NCI-H2227 (cell line): ENCODE data around the gene CDK17.
"Not testable (repeated sequence)": the region's sequence is repeated elsewhere in the genome, so short reads cannot be mapped to it uniquely, and the experiment has no call there.

Experiments
- DNase-seq: peaks from one replicate; lab custom pipeline; 2025; ENCODE audit not compliant: unreplicated experiment; lab: John Stamatoyannopoulos, UW

CDK17 gene

DNA sequence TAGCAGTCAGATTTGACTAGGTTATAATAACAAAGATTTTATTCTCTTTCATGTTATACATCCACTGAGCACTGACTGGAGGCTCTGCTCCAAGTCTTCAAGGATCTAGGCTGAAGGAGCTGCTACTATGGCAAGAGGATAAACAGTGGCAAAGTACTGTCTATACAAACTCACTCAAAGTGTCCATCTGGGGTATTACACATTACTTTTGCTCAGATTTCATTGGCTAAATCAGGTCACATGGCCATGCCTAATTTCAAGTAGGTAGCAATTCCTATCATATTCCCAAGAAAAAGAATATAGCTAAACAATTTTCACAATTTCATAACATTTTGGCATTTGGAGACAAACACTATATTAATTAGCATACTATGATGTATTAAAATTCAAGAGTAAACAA, 40.9 kb downstream of the CDK17 start:
- no peak for DNase-seq

DNA sequence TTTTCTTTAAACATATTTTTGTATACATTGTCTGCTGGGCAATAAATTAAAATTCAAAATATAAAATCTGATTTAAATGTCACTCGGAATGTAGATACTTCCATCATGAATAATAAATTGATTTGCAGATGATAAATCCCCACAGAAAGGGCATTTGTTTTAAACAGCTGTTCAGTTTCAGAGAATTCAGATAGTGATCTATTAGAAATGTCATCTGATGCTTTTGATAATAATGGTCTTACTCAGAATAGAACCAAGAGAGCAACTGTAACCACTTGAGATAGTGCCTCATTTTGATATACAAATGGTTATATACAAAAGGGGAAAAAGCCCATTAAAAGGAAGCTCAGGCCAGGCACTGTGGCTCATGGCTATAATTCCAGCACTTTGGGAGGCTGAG, 43.4 kb downstream of the CDK17 start:
- no peak for DNase-seq

DNA sequence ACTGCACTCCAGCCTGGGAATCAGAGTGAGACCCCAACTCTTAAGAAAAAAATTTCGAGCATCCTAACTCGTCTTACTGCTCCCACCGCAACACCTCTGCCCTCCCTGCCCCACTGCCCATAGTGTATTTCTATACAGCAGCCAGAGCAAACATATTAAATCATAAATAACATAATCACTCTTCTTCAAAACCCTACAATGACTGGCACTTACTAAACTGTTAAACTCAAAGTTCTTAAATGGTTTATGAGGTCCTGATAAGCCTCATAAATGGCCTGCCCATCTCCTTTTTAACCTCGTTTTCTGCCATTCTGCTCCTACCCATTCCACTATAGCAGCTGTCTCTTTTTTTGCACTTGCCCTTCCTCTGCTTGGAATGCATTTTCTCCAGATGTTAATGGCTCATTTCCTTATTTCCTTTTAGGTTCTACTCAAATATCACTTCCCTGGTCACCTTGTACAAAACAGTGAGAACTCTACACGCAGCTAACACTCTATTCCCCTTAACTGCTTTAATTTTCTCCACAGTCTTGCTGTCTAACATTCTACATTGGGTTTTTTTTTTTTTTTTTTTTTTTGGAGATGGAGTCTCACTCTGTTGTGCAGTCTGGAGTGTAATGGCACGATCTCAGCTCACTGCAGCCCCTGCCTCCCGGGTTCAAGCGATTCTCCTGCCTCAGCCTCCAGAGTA, 45.2 kb downstream of the CDK17 start:
- DNase-seq: no peak

DNA sequence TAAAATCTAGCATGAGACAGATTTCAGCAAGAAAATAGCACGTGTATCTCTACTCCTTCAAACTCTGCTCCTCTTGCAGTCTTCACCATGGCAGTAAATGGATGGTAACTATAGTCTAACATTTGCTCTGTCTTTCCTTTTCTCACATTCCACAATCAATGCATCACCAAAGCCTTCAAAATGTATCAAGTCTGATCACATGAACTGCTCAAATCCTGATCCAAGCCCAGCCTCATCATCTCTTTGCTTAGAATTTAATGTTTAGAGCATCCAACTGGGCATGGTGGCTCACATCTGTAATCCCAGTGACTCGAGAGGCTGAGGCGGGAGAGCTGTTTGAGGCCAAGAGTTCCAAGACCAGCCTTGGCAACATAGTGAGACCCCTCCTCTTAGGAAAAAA, 45.9 kb downstream of the CDK17 start:
- DNase-seq: no peak

DNA sequence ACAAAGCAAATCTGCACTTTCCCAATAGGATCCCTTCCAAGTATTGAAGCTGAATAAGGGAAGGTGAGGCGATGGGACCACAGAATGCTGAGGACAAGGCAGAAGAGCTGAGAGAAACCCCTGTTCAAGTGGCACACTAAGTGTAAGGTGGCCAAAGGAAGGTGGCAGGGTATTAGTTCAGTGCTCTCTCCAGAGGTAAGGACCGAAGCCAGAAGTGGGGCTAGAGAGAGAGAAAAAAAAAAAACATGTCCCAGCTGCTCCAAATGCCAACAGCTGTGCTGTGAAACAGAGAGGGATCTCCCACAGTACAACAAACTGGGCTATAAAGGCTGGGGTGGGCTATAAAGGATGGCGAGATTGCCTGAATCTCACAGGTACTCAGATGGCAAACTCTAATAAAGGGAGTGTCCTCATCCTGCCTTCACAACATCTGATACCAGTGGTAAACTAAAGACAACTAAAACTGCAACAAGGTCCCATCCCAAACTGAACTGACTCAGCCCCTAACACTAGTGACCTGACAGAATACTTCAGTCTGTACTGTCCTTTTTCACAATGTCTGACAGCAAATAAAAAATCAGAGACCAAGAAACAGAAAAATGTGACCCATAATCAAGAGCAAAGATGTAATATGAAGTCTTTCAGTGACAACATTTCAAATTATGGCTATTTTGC, 47.9 kb downstream of the CDK17 start:
- no peak for DNase-seq

DNA sequence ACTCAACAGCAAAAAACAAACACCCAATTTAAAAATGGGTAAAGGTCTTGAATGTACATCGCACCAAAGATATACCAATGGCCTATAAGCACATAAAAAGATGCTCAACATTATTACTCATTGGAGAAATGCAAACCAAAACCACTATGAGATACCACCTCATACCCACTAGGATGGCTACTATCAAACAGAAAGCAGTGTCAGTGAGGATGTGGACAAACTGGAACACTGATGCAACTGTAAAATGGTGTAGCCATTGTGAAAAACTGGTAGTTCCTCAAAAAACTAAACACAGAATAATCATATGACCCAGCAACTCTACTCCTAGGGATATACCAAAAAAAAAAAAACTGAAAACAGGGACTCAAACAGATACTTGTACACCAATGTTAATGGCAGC, 49.3 kb downstream of the CDK17 start:
- DNase-seq: no peak

DNA sequence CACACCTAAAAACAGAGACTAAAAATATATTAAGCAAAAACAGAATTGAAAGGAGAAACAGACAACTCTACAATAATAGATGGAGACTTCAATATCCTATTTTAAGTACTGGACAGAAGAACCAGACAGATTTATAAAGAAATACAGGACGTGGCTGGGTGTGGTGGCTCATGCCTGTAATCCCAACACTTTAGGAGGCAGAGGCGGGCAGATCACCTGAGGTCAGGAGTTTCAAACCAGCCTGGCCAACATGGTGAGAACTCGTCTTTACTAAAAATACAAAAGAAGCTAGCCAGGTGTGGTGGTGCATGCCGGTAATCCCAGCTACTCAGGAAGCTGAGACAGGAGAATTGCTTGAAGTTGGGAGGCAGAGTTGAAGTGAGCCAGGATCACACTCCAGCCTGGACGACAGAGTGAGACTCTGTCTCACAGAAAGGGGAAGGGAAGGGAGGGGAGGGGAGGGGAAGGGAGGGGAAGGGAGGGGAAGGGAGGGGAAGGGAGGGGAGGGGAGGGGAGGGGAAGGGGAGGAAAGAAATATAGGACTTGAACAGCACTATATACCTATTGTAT, 53.0 kb downstream of the CDK17 start:
- DNase-seq: no peak

DNA sequence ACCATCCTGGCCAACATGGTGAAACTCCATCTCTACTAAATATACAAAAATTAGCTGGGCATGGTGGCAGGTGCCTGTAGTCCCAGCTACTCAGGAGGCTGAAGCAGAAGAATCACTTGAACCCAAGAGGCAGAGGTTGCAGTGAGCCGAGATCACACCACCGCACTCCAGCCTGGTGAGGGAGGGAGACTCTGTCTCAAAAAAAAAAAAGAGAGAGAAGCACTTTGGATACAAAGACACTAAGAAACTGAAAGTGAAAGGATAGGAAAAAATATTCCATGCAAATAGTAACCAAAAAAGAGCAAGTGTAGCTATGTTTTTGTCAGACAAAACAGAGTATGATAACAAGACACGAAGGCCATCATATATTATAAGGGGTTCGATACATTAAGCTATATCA, 53.5 kb downstream of the CDK17 start:
- DNase-seq: not testable (repeated sequence)

DNA sequence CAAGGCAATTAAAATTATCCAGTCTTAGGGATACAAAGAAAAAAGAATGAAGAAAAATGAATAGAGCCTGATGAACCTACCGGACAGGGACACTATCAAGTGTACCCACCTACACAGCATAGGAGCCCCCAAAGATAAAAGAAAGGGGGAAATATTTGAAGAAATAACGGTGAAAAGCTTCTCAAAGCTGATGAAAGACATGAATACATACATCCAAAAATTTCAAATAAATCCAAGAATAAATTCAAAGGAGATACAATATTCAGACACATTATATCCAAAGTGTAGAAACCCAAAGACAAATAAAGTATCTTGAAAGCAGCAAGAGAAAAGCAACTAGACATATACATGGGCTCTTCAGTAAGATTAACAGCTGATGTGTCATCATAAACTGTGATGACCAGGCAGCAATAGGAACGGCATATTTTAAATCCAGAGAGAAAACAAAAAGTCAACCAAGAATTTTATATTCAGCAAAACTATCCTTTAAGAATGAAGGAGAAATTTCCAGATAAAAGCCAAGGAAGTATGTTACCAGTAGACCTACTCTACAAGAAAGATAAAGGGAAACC, 56.0 kb downstream of the CDK17 start:
- no peak for DNase-seq

DNA sequence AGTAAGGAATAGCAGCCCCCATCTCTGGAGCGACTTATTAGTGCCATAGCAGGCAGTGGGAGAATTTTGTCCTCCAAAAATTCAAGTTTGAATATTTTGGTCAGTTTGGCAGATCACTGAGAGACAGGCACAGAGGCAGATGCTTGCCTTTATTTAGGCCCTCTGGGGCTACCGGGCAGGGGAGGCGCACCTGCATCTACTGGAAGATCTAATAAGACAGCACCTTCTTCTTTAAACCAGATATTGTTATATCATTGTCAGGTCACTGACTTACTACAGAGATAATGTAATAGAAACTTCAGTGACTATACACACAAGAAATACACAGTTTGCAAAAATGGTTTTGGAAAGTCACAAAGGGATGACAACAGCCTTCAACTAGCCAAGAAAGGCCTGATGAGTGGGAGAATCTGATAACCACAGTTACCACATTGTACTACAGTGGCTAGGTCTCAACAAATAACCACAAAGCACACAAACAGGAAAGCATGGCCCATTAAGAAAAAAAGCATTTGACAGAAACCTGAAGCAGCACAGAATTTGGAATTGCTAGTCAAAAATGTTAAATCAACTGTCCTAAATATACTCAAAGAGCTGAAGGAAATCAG, 56.8 kb downstream of the CDK17 start:
- no peak for DNase-seq

DNA sequence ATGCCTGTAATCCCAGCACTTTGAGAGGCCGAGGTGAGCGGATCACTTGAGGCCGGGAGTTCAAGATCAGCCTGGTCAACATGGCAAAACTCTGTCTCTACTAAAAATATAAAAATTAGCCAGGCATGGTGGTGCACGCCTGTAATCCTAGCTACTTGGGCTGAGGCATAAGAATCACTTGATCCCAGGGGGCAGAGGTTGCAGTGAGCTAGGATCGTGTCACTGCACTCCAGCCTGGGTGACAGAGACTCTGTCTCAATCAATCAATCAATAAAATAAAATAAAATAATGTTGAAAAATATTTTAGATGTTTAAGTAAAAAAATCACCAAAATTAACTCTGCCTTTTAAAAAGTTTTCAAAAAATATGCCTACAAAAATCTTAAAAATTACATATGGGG, 60.6 kb downstream of the CDK17 start:
- DNase-seq: not testable (repeated sequence)

DNA sequence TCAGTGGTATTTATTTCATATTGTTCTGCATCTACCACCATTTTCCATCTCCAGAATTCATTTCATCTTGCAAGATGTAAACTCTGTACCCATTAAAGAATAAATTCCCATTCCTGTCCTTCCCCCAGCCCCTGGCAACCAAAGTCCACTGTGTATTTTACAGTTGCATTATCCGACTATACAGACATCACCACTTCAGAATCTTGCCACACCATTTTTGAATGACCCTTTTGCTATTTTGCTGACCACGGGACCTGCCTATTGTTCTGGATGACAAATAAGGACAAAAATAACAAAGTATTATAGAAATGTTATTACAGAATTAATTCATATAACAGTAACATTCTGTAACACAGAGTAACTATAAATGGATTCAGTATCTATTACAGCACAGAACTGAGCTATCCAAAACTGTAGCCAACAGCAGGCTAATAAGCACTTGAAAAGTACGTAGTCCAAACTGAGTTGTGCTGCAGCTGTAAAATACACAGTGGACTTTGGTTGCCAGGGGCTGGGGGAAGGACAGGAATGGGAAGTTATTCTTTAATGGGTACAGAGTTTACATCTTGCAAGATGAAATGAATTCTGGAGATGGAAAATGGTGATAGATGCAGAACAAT, 61.3 kb downstream of the CDK17 start:
- DNase-seq: no peak

DNA sequence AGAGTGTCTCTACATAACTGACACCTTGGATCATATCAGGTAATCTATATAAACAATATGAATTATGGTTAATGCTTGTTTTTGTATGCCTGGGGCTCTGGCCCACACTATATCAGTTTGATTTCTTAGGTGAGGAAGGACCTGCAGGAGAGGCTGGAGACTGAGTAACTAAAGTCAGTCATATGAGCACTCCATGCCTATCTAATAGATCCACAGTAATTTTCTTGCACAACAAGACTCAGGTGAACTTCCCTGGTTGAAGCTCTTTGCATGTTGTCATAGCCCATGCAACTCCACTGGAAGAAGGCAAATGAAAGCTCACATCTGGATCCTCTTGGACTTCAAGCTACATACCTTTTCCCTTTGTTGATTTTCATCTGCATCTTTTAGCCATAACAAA, 62.3 kb downstream of the CDK17 start:
- DNase-seq: no peak

DNA sequence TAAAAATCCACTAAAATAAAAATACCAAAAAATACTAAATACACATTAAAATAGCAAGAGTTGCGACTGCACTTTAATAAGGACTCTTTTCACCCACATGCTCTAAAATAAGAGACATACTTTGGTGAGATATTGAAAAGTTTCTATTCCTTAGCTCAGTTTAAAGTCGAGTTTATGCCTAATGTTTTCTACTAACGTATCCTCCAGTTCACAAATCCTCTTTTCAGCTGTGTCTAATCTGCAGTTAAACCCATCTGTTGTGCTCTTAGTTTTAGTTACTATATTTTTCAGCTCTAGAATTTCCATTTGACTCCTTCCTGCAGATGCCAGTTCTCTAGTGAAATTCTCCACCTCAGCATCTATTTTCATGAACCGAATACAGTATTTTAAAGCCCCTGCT, 63.8 kb downstream of the CDK17 start:
- DNase-seq: no peak

DNA sequence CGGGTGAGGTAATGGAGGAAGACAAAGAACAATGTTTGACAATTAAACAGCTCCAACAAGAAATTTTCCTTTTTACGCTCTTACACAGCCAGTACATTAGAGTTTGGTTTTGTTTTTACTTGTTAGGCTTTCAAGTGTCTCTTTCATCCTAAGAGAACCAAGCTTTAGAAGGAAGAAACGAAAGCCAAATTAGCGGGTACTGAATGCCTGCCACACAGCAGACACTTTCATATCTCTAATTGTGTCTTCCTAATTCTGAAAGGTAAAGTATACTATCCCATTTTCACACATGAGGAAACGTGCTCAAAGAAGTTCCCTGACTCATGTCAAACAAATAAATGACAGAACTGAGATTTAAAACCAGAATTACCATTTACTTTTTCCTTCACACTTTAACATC, 65.0 kb downstream of the CDK17 start:
- DNase-seq: no peak

DNA sequence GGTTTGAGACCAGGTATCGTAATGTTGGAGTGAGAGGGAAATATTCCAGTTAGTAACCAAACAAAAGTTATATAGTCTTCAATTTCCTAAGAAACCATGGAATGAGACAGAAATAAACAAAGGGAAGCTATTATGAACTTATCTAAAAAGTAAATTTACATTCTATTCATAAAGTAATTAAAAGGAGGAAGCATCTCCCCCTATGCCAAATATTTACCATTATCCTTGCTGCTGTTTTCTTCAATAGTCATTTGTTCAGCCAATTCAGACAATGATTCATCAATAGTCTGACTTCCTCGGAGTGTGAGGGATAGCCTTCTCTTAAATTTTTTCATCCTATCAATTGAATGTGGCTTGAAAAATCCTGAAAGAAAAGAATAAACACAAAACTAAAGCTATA, 65.7 kb downstream of the CDK17 start:
- no peak for DNase-seq

DNA sequence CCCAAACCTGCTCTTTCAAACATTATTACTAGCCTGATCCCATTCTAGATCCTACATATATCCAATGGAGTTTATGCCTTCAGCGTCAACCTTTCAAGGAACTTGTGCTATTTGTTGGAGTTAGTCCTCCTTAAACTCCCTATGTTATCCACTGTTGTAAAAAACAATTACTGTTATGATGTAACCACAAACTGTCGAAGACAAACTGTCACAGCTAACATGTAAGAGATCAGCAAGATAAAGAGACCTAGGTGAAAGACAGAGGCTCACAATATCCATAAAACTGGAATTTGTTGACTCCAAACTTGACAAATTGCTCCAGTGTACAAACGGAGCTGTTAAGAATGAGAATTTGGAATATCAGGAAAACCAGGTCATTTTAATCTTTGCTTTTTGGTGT, 70.7 kb downstream of the CDK17 start:
- no peak for DNase-seq

DNA sequence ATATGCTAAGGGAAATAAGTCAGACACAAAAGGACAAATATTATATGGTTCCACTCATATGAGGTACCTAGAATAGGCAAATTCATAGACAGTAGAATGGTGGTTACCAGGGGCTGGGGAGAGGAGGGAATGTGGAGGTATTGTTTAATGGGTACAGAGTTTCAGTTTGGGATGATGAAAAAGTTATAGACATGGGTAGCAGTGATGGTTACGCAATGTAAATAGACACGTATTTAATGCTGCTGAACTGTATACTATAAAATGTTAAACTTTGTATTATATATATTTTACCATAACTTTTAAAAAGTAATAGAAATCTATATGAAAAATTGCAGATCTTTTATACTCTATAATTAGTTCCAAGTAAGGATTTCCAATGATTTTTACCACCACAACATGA, 71.2 kb downstream of the CDK17 start:
- DNase-seq: no peak

DNA sequence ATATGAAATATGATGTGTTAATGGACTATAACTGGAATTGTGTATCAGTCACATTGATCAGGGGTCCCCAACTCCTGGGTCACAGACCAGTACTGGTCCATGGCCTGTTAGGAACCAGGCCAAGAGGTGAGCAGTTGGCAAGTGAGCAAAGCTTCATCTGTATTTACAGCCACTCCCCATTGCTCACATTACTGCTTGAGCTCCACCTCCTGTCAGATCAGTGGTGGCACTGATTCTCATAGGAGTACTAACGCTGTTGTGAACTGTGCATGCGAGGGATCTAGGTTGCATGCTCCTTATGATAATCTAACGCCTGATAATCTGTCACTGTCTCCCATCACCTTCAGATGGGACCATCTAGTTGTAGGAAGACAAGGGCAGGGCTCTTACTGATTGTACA, 72.3 kb downstream of the CDK17 start:
- no peak for DNase-seq

DNA sequence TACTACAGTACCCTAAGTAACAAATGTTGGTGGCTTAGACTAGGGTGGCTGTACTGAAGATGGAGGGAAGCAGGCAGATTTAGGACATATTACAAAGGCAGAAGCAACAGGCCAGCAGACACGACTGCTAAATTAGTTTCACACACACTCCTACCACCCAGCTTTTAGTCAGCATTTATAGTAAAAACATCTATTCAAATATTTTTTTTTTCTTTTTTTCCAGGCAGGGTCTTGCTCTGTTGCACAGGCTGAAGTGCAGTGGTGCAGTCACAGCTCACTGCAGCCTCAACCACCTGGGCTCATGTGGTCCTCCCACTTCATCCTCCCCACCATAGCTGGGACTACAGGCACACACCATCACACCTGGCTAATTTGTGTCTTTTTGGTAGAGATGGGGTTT, 72.9 kb downstream of the CDK17 start:
- DNase-seq: no peak

DNA sequence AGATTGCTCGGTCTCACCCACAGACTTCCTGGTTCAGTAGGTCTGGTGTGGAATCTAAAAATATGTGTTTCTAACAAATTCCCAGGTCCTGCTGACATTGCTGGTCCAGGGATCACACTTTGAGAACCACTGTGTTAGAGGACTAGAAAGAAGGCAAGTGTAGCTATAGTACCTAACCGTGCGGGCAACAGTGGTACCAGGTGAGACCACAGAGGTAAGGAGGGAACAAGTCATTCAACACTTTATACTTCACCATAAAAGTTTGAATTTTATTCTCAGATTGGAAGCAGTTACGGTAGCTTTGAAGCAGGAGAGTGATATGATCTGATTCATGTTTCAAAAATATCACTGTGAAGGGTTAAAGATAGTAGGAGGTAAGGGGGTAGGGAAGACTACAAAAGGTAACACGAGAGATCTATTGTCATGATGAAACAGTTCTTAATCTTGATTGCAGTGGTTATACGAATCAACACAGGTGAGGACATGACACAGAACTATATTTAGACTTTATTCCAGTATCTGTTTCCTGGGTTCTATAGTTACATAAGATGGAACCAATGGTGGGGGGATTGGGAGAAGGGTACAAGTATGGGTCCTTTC, 73.5 kb downstream of the CDK17 start:
- no peak for DNase-seq
